Suprapubic skin (tissue), 3 donors: ENCODE measurements around the gene ZBTB20.

Experiments used
- POLR2AphosphoS5 ChIP-seq, 3 donors: sonication (generic); formaldehyde crosslinking; IDR thresholded peaks; one replicate each; pipeline ENCODE4 v1.6.1; 2017; ENCODE audit warnings: antibody characterized with exemption in 3 of 3
- TF ChIP-seq, protein P1 (sequence below), 2 donors: fragments of 200-600 bp in 1 of 2; fragments of 450-650 bp in 1 of 2; sonication (generic) in 1 of 2; IDR thresholded peaks; one replicate each; pipeline ENCODE4 v1.5.1; 2016 to 2019; ENCODE audit warnings: antibody characterized with exemption in 2 of 2, mild to moderate bottlenecking in 1 of 2, moderate library complexity in 1 of 2

DNA sequence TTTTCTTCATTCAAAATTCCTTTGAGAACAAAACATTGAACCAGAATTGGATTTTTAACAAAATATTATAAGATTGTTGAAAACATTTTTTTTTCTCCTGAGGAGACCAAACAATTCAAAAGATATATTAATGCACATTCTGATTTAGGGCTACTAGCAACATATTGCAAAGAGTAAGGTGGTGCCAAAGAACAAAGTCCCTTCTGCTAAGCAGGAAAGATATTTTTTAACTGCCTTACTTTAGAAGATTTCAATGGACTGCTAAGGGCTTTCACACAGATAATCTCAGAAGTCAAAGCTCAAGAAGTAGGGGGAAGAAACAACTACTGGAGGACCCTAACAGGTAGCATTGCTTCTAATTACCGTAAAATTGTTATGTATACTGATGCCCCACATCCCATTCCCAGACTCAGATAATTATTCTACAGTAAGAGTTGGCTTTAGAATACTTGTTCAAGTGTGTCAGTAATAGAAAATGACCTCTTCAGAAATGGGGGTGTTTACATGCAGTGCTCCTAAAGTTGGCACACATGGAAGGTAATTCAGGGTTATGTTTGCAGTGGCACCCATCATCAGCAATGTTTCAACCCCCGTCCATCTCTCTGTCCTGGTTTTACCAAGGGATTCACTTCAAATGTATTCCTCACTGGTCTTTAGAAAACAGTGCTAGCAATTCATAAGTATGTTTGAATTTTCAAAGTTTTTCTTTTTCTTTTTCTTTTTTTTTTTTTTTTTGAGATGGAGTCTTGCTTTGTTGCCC is 354.7 kb downstream of the ZBTB20 start:
- TF ChIP-seq, protein P1, sequence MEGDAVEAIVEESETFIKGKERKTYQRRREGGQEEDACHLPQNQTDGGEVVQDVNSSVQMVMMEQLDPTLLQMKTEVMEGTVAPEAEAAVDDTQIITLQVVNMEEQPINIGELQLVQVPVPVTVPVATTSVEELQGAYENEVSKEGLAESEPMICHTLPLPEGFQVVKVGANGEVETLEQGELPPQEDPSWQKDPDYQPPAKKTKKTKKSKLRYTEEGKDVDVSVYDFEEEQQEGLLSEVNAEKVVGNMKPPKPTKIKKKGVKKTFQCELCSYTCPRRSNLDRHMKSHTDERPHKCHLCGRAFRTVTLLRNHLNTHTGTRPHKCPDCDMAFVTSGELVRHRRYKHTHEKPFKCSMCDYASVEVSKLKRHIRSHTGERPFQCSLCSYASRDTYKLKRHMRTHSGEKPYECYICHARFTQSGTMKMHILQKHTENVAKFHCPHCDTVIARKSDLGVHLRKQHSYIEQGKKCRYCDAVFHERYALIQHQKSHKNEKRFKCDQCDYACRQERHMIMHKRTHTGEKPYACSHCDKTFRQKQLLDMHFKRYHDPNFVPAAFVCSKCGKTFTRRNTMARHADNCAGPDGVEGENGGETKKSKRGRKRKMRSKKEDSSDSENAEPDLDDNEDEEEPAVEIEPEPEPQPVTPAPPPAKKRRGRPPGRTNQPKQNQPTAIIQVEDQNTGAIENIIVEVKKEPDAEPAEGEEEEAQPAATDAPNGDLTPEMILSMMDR (IDR thresholded peaks at IDR 0.05): no peak
- TF ChIP-seq POLR2AphosphoS5 (IDR thresholded peaks at IDR 0.05): no peak
